ENCODE data around the gene HOMER1. TPM values are rescaled to one million over a fixed set of nuclear protein-coding genes. Genes with fewer than 3 reads are reported as not detected.
A peak's percentile ranks its signal among the peaks of the same experiment; 100 is the strongest.

The HOMER1 gene
- total RNA-seq, 1 experiment from 2014 or later, result 9.1 TPM

- H3K9ac ChIP-seq (ENCODE audit: low read length), result no peak overlapping the region
- H3K79me2 ChIP-seq (ENCODE audit: low read length), result no peaks in the 10 kb centered on the region
- no TSS peak for BruUV-seq (replicated peaks)
- H3K27ac ChIP-seq (ENCODE audit: low read length), result peak overlapping the region; percentile 82
- ATAC-seq, result no peak
- H3K4me3 ChIP-seq (ENCODE audit: low read length), result peak overlapping the region; percentile 14; the same call in 1 of the 2 replicates
- peak overlapping the region; percentile 74; the same call in 1 of the 2 replicates for H2AFZ ChIP-seq (ENCODE audit: low read length)
- intact Hi-C loops (cut with micrococcal nuclease), result no loop called here
- H3K27me3 ChIP-seq (ENCODE audit: low read length), result no peaks in the 10 kb centered on the region
- H3K9me2 ChIP-seq (replicated peaks; ENCODE audit: low read length), result no peaks in the 10 kb centered on the region
- CTCF ChIA-PET, result no interaction called here
- DNase-seq, result no peak
- no peaks in the 10 kb centered on the region for H4K20me1 ChIP-seq (ENCODE audit: low read length)
- H3K4me1 ChIP-seq (ENCODE audit: insufficient read depth, low read length), result peaks cover 40% of the 10 kb centered on the region
- no peaks in the 10 kb centered on the region for H3K36me3 ChIP-seq (ENCODE audit: low read depth, low read length)
- H3F3A ChIP-seq (ENCODE audit: low read length, unreplicated experiment), result peaks cover 4% of the 10 kb centered on the region
- no peak for TF ChIP-seq EZH2phosphoT487 (IDR thresholded peaks at IDR 0.05; ENCODE audit: borderline replicate concordance, low read length)
- TF ChIP-seq CTCF (conservative IDR thresholded peaks at IDR 0.05; ENCODE audit: low read depth, low read length), result no peak
- no peak for TF ChIP-seq EZH2 (IDR thresholded peaks at IDR 0.05; ENCODE audit: low read length, unreplicated experiment)
- H3K4me2 ChIP-seq (ENCODE audit: low read length), result peak overlapping the region; percentile 70
- H3K9me3 ChIP-seq (ENCODE audit: low read length), result no peaks in the 10 kb centered on the region
- POLR2A ChIA-PET (ENCODE audit: unreplicated experiment), result no interaction called here
These were observed 164.1 kb downstream of the HOMER1 start for GRCh38 chr5:79349881-79350280.

GRCh38 chr5:79349047-79349446 lies 164.9 kb downstream of the HOMER1 start:
- POLR2A ChIA-PET (ENCODE audit: unreplicated experiment), result no interaction called here
- peak overlapping the region; percentile 70 for H3K4me2 ChIP-seq (ENCODE audit: low read length)
- peak overlapping the region; percentile 14; the same call in 1 of the 2 replicates for H3K4me3 ChIP-seq (ENCODE audit: low read length)

More at GRCh38 chr5:79349047-79349446, 164.9 kb downstream of the HOMER1 start:
- no TSS peak for BruUV-seq (replicated peaks)
- Histone ChIP-seq H3K9ac (ENCODE audit: low read length) (peak overlapping the region; percentile 29), H3K27ac (ENCODE audit: low read length) (peak overlapping the region; percentile 82), H3K36me3 (ENCODE audit: low read depth, low read length) (no peaks in the 10 kb centered on the region), H3K79me2 (ENCODE audit: low read length) (no peaks in the 10 kb centered on the region), H3K4me1 (ENCODE audit: insufficient read depth, low read length) (peaks cover 40% of the 10 kb centered on the region), H3K9me3 (ENCODE audit: low read length) (no peaks in the 10 kb centered on the region), H2AFZ (ENCODE audit: low read length) (peak overlapping the region; percentile 74), H3K9me2 (replicated peaks; ENCODE audit: low read length) (no peaks in the 10 kb centered on the region), H3K27me3 (ENCODE audit: low read length) (no peaks in the 10 kb centered on the region), H3F3A (ENCODE audit: low read length, unreplicated experiment) (peaks cover 4% of the 10 kb centered on the region), H4K20me1 (ENCODE audit: low read length) (no peaks in the 10 kb centered on the region)
- DNase-seq (peak; percentile 84), ATAC-seq (peak; percentile 21; the same call in 1 of the 2 replicates)
- intact Hi-C loops (cut with micrococcal nuclease), result no loop called here
- CTCF ChIA-PET, result no interaction called here
- TF ChIP-seq CTCF (conservative IDR thresholded peaks at IDR 0.05; ENCODE audit: low read depth, low read length), result no peak
- no peak for TF ChIP-seq EZH2 (IDR thresholded peaks at IDR 0.05; ENCODE audit: low read length, unreplicated experiment)
- TF ChIP-seq EZH2phosphoT487 (IDR thresholded peaks at IDR 0.05; ENCODE audit: borderline replicate concordance, low read length), result no peak
